Activated T-cell treated with anti-CD3 and anti-CD28 coated beads, Interleukin-2, amount 50 U/mL, for 24 hours (primary cell): ENCODE results near the gene EFCAB14.
"Not testable (repeated sequence)": the region's sequence is repeated elsewhere in the genome, so short reads cannot be mapped to it uniquely, and the experiment has no call there.

Source experiments
- DNase-seq: peaks from one replicate; pipeline ENCODE4 v3.0.0-alpha.2; 2020
- H3K27ac Mint-ChIP-seq: 2 replicates; pipeline ENCODE4 v1.8.0; 2020; ENCODE audit warnings: mild to moderate bottlenecking, mixed read lengths
- H3K27me3 Mint-ChIP-seq: 2 replicates; pipeline ENCODE4 v1.8.0; 2020; ENCODE audit warnings: mixed read lengths
- H3K36me3 Mint-ChIP-seq: 2 replicates; pipeline ENCODE4 v1.8.0; 2020; ENCODE audit warnings: low read depth, mixed read lengths
- H3K4me1 Mint-ChIP-seq: 2 replicates; pipeline ENCODE4 v1.8.0; 2020; ENCODE audit warnings: low read depth, mixed read lengths
- H3K4me3 Mint-ChIP-seq: 2 replicates; pipeline ENCODE4 v1.8.0; 2020; ENCODE audit warnings: mild to moderate bottlenecking, moderate library complexity, mixed read lengths
- H3K9me3 Mint-ChIP-seq: 2 replicates; pipeline ENCODE4 v1.8.0; 2020; ENCODE audit warnings: mixed read lengths

EFCAB14 gene

GRCh38 chr1:46718727-46719622 is at the start of gene EFCAB14:
TSS of gene EFCAB14 (minus strand) at chr1:46719114. CDS start at chr1:46718087, 1,027 bp downstream.
- Mint-ChIP-seq H3K27me3 (no peaks in the 10 kb centered on the region), H3K36me3 (peaks cover 45% of the 10 kb centered on the region), H3K27ac (peak within 1 kb of the TSS; percentile 93)

GRCh38 chr1:46768445-46768844 is 49.5 kb upstream of the EFCAB14 start:
- no peak for DNase-seq
- peaks cover 42% of the 10 kb centered on the region for H3K27me3 Mint-ChIP-seq
- no peak overlapping the region for H3K4me3 Mint-ChIP-seq
- no peaks in the 10 kb centered on the region for H3K36me3 Mint-ChIP-seq
- H3K9me3 Mint-ChIP-seq = peaks cover 38% of the 10 kb centered on the region
- H3K27ac Mint-ChIP-seq = no peak overlapping the region
- H3K4me1 Mint-ChIP-seq = no peaks in the 10 kb centered on the region

More at GRCh38 chr1:46718727-46719622, at the start of gene EFCAB14:
- H3K4me3 Mint-ChIP-seq = peak within 1 kb of the TSS; percentile 92
- no peaks in the 10 kb centered on the region for H3K9me3 Mint-ChIP-seq
- peak; percentile 100 for DNase-seq
- peaks cover 41% of the 10 kb centered on the region for H3K4me1 Mint-ChIP-seq

- H3K9me3 Mint-ChIP-seq = peaks cover 35% of the 10 kb centered on the region
- peaks cover 48% of the 10 kb centered on the region for H3K27me3 Mint-ChIP-seq
- H3K4me3 Mint-ChIP-seq = no peak overlapping the region
- no peaks in the 10 kb centered on the region for H3K4me1 Mint-ChIP-seq
- no peak for DNase-seq
- H3K36me3 Mint-ChIP-seq = no peaks in the 10 kb centered on the region
- H3K27ac Mint-ChIP-seq = no peak overlapping the region
Observed at GRCh38 chr1:46767649-46768282, 48.9 kb upstream of the EFCAB14 start.

DNA sequence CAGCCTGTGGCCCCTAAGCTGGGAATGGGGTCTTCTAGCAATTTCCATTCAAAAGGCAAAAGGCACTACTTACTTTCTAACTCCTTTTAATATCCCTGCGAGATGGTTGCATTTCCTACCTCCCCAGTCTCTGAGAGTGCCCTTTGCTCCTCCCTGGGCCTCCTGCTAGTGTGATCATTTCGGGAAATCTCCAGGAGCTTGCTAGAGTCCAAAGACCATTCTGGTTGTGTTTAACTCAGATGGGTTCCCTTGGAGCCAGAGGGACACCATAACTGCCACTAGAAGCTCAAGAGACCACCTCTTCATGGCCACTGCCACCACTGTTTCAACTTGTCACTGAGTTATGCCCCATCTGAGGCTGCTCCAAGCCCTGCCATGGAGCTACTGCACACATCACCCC is 45.5 kb upstream of the EFCAB14 start:
- Mint-ChIP-seq H3K27ac (no peak overlapping the region), H3K27me3 (peaks cover 63% of the 10 kb centered on the region), H3K4me1 (no peaks in the 10 kb centered on the region), H3K9me3 (peaks cover 2% of the 10 kb centered on the region), H3K36me3 (no peaks in the 10 kb centered on the region), H3K4me3 (no peak overlapping the region)
- no peak for DNase-seq

GRCh38 chr1:46761740-46762139 is 42.8 kb upstream of the EFCAB14 start:
- Mint-ChIP-seq H3K27ac (no peak overlapping the region), H3K27me3 (peaks cover 55% of the 10 kb centered on the region), H3K4me3 (no peak overlapping the region), H3K36me3 (no peaks in the 10 kb centered on the region), H3K9me3 (no peaks in the 10 kb centered on the region), H3K4me1 (no peaks in the 10 kb centered on the region)
- DNase-seq = no peak

DNA sequence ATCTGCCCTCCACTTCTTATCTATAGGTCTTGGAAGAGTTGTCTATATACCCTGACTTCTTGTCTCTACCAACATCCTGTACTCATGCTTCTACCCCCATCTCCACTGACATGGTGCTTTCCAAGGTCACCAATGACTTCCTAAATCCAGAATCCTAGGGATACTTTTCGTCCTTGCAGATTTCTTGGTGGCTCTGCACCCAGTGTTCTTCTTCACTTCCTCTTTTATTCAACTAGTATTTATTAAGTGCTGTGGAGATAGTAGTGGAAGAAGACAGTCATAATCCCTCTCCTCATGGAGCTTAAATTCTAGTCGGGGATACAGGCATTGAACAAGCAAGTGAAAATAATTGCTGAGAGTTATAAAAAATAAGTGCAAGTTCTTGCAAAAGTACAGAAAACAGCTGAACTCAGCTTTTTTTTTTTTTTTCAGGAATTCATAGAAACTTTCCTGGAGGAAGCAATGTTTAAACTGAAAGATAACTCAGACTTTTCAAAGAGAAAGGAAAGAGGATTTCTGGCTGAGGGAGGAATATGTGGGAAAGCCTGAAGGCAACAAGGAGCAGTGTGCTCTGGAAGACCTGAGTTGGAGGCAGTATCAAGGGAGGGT is 41.7 kb upstream of the EFCAB14 start:
- no peaks in the 10 kb centered on the region for H3K4me1 Mint-ChIP-seq
- no peak overlapping the region for H3K27ac Mint-ChIP-seq
- H3K4me3 Mint-ChIP-seq = no peak overlapping the region
- no peaks in the 10 kb centered on the region for H3K36me3 Mint-ChIP-seq
- no peak for DNase-seq
- no peaks in the 10 kb centered on the region for H3K9me3 Mint-ChIP-seq
- H3K27me3 Mint-ChIP-seq = peaks cover 55% of the 10 kb centered on the region

- Mint-ChIP-seq H3K4me1 (no peaks in the 10 kb centered on the region), H3K36me3 (no peaks in the 10 kb centered on the region), H3K27ac (no peak overlapping the region), H3K9me3 (no peaks in the 10 kb centered on the region), H3K27me3 (peaks cover 51% of the 10 kb centered on the region), H3K4me3 (no peak overlapping the region)
- no peak for DNase-seq
Observed at GRCh38 chr1:46757956-46758528, 39.1 kb upstream of the EFCAB14 start.

DNA sequence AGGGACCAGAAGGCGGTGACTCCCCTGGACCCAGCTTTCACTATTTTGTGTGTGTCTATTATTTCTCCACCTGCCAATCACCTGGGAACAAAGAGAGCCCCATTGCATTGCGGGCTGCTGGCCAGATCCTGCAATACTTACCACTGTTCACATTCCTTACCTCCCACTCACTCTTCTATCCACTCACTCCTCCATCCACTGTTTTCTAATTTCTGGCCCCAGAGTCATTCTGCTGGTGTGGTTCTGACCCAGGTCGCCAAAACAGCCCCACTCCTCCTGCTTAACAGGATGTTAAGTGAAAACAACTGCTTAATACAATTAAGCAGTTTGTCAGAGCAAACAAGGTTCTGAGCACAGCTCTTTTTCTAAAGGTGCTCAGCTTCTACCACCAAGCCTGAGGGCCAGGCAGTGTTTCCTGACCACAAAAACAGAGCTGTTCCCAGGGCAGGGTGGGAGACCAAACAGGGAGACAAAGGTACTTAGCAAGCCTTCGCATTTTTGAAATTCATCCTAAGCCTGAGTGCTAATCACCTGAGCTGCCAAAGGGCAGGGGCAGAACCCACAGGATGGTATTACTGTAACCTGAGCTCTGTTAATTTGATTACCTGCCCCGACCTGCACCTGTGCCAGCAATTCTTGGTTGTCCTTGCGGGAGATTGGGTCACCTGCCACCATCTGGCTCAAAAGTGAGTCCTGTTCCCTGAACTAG is 38.5 kb upstream of the EFCAB14 start:
- Mint-ChIP-seq H3K4me3 (no peak overlapping the region), H3K4me1 (no peaks in the 10 kb centered on the region), H3K27ac (no peak overlapping the region), H3K9me3 (no peaks in the 10 kb centered on the region), H3K27me3 (peaks cover 50% of the 10 kb centered on the region), H3K36me3 (no peaks in the 10 kb centered on the region)
- DNase-seq = no peak

DNA sequence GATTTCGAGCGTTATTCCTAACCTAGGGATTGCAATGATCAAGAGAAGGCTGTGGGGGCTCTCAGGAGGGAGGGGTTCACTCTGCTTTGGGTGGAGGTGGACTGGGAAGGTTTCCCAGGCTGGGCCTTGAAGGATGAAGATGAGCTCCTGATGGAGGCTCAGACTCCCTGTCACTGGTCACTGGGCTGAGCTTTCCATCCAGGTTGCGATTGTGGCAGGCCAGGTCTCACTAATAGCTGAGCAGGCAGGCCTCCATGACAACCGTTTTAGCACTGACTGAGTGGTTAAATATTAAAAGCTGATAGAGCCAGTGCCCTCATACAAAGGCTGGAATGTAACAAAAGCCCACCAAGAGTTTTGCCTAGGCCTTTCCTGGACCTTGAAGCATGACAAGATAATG is 36.2 kb upstream of the EFCAB14 start:
- Mint-ChIP-seq H3K9me3 (no peaks in the 10 kb centered on the region), H3K27ac (no peak overlapping the region), H3K4me3 (no peak overlapping the region), H3K27me3 (peaks cover 45% of the 10 kb centered on the region), H3K4me1 (no peaks in the 10 kb centered on the region), H3K36me3 (no peaks in the 10 kb centered on the region)
- no peak for DNase-seq

- not testable (repeated sequence) for DNase-seq, H3K4me3 Mint-ChIP-seq, H3K36me3 Mint-ChIP-seq, H3K4me1 Mint-ChIP-seq, H3K27ac Mint-ChIP-seq, H3K9me3 Mint-ChIP-seq
- peaks cover 45% of the 10 kb centered on the region for H3K27me3 Mint-ChIP-seq
Observed at GRCh38 chr1:46754707-46755106, 35.8 kb upstream of the EFCAB14 start.

DNA sequence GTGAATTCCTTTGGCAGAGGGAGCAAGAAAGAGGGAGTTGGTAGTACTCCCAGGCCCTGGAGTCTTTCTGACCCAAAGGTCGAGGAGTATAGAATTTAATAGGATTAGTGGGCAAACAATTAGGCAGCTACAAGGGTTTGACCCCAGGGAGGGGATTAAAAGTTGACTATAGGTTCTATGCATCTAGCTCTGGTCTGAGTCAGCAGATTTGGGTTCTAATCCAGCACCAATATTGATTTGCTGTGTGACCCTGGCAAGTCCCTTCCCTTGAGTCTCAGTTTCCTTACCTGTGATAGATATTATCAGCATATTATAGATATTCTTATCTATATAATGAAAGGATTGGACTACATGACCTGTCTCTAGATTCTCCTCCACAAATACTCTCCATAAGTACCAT is 35.1 kb upstream of the EFCAB14 start:
- Mint-ChIP-seq H3K4me3 (no peak overlapping the region), H3K27ac (no peak overlapping the region), H3K9me3 (no peaks in the 10 kb centered on the region), H3K36me3 (no peaks in the 10 kb centered on the region), H3K4me1 (no peaks in the 10 kb centered on the region), H3K27me3 (peaks cover 47% of the 10 kb centered on the region)
- DNase-seq = no peak

GRCh38 chr1:46749921-46750404 is 31.0 kb upstream of the EFCAB14 start:
- no peak for DNase-seq
- Mint-ChIP-seq H3K27ac (no peak overlapping the region), H3K36me3 (no peaks in the 10 kb centered on the region), H3K4me3 (no peak overlapping the region), H3K27me3 (peaks cover 53% of the 10 kb centered on the region), H3K4me1 (no peaks in the 10 kb centered on the region), H3K9me3 (no peaks in the 10 kb centered on the region)

DNA sequence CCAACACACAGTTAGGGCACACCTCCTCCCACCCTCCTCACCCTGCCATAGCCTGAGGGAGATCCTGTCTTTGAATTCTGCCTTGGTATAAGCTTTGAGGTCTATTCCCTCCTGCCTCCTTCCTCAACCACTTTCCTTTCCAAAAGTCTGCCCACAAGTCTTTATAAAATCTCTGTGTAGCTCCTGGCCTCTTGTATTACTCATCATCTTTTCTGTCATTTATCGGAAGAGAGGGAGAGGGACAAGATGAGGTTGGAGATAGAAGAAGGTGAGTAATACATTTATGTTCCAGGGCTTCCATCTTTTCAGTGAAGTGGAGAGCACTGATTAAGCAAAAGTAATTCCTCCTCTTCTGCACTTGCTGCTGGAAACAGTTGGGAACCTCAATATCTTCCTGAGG is 30.5 kb upstream of the EFCAB14 start:
- peaks cover 48% of the 10 kb centered on the region for H3K27me3 Mint-ChIP-seq
- H3K4me1 Mint-ChIP-seq = no peaks in the 10 kb centered on the region
- H3K36me3 Mint-ChIP-seq = no peaks in the 10 kb centered on the region
- no peaks in the 10 kb centered on the region for H3K9me3 Mint-ChIP-seq
- DNase-seq = no peak
- no peak overlapping the region for H3K27ac Mint-ChIP-seq
- H3K4me3 Mint-ChIP-seq = no peak overlapping the region

GRCh38 chr1:46747683-46748288 is 28.9 kb upstream of the EFCAB14 start:
- Mint-ChIP-seq H3K27me3 (peaks cover 44% of the 10 kb centered on the region), H3K4me3 (no peak overlapping the region), H3K27ac (no peak overlapping the region), H3K4me1 (no peaks in the 10 kb centered on the region), H3K9me3 (no peaks in the 10 kb centered on the region), H3K36me3 (no peaks in the 10 kb centered on the region)
- DNase-seq = no peak
